ENCODE measurements around the gene SVEP1.

DNA sequence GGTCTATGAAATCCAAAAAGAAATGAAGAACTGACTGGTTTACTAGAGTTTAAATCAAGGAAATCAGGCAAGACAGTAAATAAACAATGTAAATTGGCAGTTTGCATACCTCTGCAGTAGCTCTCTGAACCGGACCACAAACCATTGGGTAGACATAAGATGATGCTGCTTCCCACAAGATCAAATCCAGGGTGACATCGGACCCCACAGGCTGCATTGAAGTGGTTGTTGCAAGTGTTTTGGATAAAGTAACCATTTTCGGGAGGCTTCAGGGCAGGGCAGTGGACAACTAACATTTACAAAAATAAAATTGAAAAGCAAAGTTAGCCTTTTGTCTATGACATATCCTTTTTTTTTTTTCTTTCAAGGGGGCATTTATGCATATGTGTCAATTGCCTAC is 66.7 kb downstream of the SVEP1 start:
- TF ChIP-seq TAF1 (IDR thresholded peaks at IDR 0.05; ENCODE audit: borderline replicate concordance, insufficient read depth, low read length), result no peak
- TF ChIP-seq, protein P1, sequence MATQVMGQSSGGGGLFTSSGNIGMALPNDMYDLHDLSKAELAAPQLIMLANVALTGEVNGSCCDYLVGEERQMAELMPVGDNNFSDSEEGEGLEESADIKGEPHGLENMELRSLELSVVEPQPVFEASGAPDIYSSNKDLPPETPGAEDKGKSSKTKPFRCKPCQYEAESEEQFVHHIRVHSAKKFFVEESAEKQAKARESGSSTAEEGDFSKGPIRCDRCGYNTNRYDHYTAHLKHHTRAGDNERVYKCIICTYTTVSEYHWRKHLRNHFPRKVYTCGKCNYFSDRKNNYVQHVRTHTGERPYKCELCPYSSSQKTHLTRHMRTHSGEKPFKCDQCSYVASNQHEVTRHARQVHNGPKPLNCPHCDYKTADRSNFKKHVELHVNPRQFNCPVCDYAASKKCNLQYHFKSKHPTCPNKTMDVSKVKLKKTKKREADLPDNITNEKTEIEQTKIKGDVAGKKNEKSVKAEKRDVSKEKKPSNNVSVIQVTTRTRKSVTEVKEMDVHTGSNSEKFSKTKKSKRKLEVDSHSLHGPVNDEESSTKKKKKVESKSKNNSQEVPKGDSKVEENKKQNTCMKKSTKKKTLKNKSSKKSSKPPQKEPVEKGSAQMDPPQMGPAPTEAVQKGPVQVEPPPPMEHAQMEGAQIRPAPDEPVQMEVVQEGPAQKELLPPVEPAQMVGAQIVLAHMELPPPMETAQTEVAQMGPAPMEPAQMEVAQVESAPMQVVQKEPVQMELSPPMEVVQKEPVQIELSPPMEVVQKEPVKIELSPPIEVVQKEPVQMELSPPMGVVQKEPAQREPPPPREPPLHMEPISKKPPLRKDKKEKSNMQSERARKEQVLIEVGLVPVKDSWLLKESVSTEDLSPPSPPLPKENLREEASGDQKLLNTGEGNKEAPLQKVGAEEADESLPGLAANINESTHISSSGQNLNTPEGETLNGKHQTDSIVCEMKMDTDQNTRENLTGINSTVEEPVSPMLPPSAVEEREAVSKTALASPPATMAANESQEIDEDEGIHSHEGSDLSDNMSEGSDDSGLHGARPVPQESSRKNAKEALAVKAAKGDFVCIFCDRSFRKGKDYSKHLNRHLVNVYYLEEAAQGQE (IDR thresholded peaks at IDR 0.05; ENCODE audit: insufficient read depth in 1 of 2, low read depth in 2 of 2, low read length in 2 of 2), result no peak
- no peak for TF ChIP-seq POLR2AphosphoS5 (IDR thresholded peaks at IDR 0.05; ENCODE audit: low read depth, low read length)
- TF ChIP-seq SIN3A (IDR thresholded peaks at IDR 0.05; ENCODE audit: borderline replicate concordance, insufficient read depth, low read length), result no peak
